Measurements from ENCODE around the gene CACNA2D2.

The CACNA2D2 gene

DNA sequence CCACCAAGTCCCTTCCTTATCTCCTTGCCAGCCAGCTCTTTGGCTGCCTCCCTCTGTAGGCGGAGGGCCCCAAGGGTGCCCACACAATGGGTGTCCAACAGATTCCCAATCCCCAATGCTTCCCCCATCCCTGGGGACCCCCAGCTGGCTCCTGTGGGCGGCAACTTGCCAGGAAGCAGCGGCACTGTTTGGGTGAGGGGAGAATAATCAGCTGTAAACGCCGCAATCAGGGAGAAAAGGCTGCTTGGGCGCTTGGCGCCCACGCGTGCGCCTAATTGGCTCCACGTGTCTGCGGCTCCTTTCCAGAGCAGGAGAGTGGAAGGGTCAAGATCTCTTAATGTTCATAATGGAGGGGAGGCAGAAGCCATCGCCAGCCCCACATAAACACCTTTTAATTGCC lies 76.2 kb downstream of the CACNA2D2 start:
- TF ChIP-seq, protein P1, sequence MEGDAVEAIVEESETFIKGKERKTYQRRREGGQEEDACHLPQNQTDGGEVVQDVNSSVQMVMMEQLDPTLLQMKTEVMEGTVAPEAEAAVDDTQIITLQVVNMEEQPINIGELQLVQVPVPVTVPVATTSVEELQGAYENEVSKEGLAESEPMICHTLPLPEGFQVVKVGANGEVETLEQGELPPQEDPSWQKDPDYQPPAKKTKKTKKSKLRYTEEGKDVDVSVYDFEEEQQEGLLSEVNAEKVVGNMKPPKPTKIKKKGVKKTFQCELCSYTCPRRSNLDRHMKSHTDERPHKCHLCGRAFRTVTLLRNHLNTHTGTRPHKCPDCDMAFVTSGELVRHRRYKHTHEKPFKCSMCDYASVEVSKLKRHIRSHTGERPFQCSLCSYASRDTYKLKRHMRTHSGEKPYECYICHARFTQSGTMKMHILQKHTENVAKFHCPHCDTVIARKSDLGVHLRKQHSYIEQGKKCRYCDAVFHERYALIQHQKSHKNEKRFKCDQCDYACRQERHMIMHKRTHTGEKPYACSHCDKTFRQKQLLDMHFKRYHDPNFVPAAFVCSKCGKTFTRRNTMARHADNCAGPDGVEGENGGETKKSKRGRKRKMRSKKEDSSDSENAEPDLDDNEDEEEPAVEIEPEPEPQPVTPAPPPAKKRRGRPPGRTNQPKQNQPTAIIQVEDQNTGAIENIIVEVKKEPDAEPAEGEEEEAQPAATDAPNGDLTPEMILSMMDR (IDR thresholded peaks at IDR 0.05; ENCODE audit: insufficient read depth, low read length, missing control alignments) = no peak
- no peak for DNase-seq (ENCODE audit: low read depth, low spot score)
- CTCF ChIA-PET = interaction anchor here (1.6 to 2.1 kb wide), 2 partner anchors 10 to 115 kb away, joined by 6 read pairs; no protein-coding TSS in a partner anchor
- POLR2A ChIA-PET = no interaction called here
- H3K4me3 ChIP-seq (ENCODE audit: low read depth, low read length) = no peak overlapping the region

DNA sequence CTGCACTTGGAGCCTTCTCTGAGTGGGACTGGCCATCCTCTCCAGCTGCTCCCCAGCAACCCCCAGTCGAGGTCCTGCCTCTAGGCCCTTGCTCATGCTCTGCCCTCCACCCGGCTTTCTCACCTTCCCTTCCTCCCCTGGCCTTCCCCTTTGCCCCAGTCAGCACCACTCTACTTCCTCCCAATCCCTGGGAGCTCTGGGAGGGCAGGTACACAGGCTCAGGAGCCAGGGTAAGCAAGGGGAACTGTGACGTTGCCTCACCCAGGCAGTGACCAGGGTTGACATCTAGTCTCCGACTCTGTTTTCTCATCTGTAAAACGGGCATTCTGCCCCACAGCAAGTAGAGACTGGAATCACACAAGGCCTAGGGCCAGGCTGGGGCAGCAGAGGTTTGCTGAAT lies 77.5 kb downstream of the CACNA2D2 start:
- H3K4me3 ChIP-seq (ENCODE audit: low read depth, low read length) = no peak overlapping the region
- TF ChIP-seq, protein P1 (IDR thresholded peaks at IDR 0.05; ENCODE audit: insufficient read depth, low read length, missing control alignments) = no peak
- ChIA-PET POLR2A (no interaction called here), CTCF (interaction anchor here (2.1 kb wide), 1 partner anchor 117 kb away, joined by 6 read pairs; no protein-coding TSS in a partner anchor)
- no peak for DNase-seq (ENCODE audit: low read depth, low spot score)

DNA sequence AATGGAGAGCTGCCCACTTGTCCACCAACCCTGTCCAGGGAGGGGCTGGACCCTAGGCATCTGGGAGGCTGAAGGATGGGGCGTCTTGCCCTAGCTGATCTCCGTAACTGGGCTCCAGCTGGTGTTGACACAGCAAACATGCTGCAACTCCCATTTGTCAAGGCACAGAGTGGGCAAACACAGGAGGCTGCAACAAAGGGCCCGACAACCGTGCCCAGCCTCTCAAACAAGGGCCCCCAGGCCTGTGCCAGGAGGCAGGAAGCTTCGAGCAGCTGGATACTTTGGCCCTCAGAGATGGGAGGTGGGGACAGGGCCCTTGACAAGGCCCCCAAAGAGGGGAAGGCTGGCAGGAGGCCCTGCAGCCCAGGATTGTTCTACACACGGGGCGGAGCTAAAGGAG lies 79.9 kb downstream of the CACNA2D2 start:
- no peak for DNase-seq (ENCODE audit: low read depth, low spot score)
- TF ChIP-seq, protein P1 (IDR thresholded peaks at IDR 0.05; ENCODE audit: insufficient read depth, low read length, missing control alignments) = no peak
- CTCF ChIA-PET = no interaction called here
- POLR2A ChIA-PET = no interaction called here
- H3K4me3 ChIP-seq (ENCODE audit: low read depth, low read length) = no peak overlapping the region

- ChIA-PET POLR2A (no interaction called here), CTCF (interaction anchor here (0.8 kb wide), 2 partner anchors 15 to 120 kb away, joined by 3 read pairs; no protein-coding TSS in a partner anchor)
- no peak overlapping the region for H3K4me3 ChIP-seq (ENCODE audit: low read depth, low read length)
- DNase-seq (ENCODE audit: low read depth, low spot score) = no peak
- TF ChIP-seq, protein P1 (IDR thresholded peaks at IDR 0.05; ENCODE audit: insufficient read depth, low read length, missing control alignments) = no peak
Observed at GRCh38 chr3:50422153-50422552, 81.3 kb downstream of the CACNA2D2 start.

- no peak overlapping the region for H3K4me3 ChIP-seq (ENCODE audit: low read depth, low read length)
- TF ChIP-seq, protein P1 (IDR thresholded peaks at IDR 0.05; ENCODE audit: insufficient read depth, low read length, missing control alignments) = no peak
- POLR2A ChIA-PET = no interaction called here
- DNase-seq (ENCODE audit: low read depth, low spot score) = no peak
- CTCF ChIA-PET = interaction anchor here (1.2 to 1.6 kb wide), 2 partner anchors 12 to 17 kb away, joined by 3 read pairs; no protein-coding TSS in a partner anchor
Observed at GRCh38 chr3:50419595-50420370, 83.7 kb downstream of the CACNA2D2 start.

GRCh38 chr3:50418850-50419249 lies 84.6 kb downstream of the CACNA2D2 start:
- TF ChIP-seq, protein P1 (IDR thresholded peaks at IDR 0.05; ENCODE audit: insufficient read depth, low read length, missing control alignments) = no peak
- CTCF ChIA-PET = interaction anchor here (1.6 kb wide), 1 partner anchor 12 kb away, joined by 3 read pairs; no protein-coding TSS in a partner anchor
- no peak overlapping the region for H3K4me3 ChIP-seq (ENCODE audit: low read depth, low read length)
- POLR2A ChIA-PET = no interaction called here
- DNase-seq (ENCODE audit: low read depth, low spot score) = no peak
